Hindlimb muscle (tissue), 1 donor: ENCODE measurements around the gene TSEN34. TPM values are rescaled to one million over a fixed set of nuclear protein-coding genes. Genes with fewer than 3 reads are reported as not detected.
A peak's percentile ranks its signal among the peaks of the same experiment; 100 is the strongest.
"Not testable (repeated sequence)": the region's sequence is repeated elsewhere in the genome, so short reads cannot be mapped to it uniquely, and the experiment has no call there.

Experiments
- DNase-seq: peaks from one replicate; pipeline ENCODE4 v3.0.0-alpha.2; 2013
- polyA plus RNA-seq: library from polyadenylated mRNA; unstranded; fragments of 120-200 nt; gene quantifications from one replicate; pipeline ENCODE4 v1.2.1, GENCODE V29; 2013; ENCODE audit not compliant: insufficient read length

TSEN34 gene
- polyA plus RNA-seq, 1 donor: 35.0 TPM

GRCh38 chr19:54209811-54210494 lies 18.8 kb downstream of the TSEN34 start:
- DNase-seq: no peak

DNA sequence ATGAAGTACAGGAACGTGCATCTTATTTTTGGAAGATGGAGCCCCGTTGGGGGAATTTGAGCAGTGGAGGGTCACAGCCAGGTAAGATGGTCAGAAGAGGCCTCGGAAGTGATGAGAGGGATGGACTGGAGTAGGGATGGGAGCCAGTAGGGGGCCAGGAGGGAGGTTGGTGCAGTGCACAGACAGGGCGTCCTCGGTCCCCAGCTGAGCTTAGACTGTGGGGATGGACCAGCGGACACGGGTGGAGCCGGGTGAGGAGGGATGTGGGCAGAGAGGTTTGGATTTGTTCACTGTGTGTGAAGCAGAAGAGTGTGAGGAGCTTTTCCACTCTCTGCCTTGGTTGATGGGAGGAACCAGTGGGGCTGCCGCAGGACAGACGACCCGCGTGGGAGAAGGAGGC lies 20.1 kb downstream of the TSEN34 start:
- no peak for DNase-seq

DNA sequence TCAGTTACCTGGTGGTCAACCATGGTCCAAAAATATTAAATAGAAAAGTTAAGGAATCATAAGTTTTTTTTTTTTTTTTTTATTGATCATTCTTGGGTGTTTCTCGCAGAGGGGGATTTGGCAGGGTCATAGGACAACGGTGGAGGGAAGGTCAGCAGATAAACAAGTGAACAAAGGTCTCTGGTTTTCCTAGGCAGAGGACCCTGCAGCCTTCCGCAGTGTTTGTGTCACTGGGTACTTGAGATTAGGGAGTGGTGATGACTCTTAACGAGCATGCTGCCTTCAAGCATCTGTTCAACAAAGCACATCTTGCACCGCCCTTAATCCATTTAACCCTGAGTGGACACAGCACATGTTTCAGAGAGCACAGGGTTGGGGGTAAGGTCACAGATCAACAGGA lies 23.1 kb downstream of the TSEN34 start:
- DNase-seq: not testable (repeated sequence)

GRCh38 chr19:54214734-54215133 lies 23.6 kb downstream of the TSEN34 start:
- not testable (repeated sequence) for DNase-seq

- DNase-seq: no peak
Observed at GRCh38 chr19:54216869-54217268, 25.8 kb downstream of the TSEN34 start.

DNA sequence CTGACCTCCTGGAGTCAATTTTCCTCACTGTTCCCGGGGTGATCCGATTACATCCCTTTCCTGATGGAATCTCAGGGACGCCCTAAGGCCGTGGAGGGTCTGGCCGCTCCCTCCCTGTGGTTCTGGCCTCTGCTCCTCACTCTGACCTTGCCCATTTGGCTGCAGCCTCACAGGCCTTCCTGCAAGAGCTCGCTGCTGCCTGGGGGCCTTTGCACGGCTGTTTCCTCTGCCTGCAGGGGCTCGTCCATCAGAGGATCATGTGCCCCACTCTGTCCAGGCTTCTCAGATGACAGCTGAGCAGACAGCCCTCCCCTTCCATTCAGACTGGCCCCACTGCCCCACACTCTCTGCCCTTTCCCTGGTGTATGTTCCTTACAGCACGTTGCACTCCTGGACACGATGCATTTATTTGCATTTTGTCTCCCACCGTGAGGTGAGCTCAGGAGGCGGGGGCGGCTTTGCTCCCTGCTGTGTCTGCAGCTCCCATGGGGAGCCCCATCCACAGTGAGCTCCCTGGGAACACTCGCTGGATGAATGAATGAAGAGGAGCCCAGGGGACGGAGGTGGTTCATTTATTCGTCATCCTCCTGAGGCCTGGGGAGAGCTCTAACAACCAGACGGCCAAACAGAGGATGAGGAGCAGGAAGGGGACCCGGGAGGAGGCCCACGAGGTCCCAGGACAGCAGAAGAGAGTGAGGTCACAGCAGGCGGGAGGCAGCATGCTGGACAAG lies 26.6 kb downstream of the TSEN34 start:
- DNase-seq: not testable (repeated sequence)

DNA sequence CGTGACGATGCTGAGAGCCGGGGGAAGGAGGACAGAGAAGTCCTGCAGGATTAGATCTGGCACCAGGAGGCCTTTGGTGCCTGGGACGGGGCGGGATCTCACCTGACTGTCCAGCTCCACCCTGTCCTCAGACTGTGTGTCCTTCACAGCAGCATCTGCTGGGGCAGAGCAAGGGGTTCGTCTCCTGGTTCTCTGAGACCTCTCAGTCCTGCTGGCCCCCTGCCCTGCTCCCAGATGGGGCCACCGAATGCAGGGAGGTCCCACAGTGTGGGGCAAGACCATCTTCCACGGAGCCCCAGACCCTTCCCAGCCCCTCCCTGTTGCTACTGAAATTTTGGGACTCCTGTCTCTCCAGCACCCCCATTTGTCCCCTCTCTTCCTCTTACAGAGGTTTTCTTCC lies 27.2 kb downstream of the TSEN34 start:
- no peak for DNase-seq

GRCh38 chr19:54218960-54219661 lies 28.0 kb downstream of the TSEN34 start:
- DNase-seq: no peak

DNA sequence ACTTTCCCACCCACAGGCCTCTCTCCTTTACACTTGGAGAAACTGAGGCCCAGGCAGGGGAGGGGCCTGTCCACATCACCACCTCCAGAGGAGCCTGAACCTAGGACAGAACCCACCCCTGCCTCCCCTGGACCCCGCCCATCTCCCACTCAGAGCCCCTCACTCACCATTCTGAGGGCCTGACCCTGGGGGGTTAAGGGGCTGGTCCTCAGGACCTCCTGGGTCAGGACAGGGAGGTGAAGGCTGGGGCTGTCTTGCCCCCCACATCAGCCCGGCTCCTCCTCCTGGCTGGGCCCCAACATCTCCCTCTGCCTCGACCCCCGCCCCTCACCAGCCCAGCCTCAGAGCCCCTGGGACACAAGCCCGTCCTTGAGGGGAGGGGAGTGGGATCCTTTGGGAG lies 28.6 kb downstream of the TSEN34 start:
- not testable (repeated sequence) for DNase-seq

- not testable (repeated sequence) for DNase-seq
Observed at GRCh38 chr19:54221947-54222346, 30.8 kb downstream of the TSEN34 start.

GRCh38 chr19:54222474-54223276 lies 31.6 kb downstream of the TSEN34 start, which contains the start of gene LILRB3:
TSS of gene LILRB3 (minus strand) at chr19:54223007. CDS start at chr19:54222976, 31 bp downstream.
- DNase-seq: not testable (repeated sequence)

DNA sequence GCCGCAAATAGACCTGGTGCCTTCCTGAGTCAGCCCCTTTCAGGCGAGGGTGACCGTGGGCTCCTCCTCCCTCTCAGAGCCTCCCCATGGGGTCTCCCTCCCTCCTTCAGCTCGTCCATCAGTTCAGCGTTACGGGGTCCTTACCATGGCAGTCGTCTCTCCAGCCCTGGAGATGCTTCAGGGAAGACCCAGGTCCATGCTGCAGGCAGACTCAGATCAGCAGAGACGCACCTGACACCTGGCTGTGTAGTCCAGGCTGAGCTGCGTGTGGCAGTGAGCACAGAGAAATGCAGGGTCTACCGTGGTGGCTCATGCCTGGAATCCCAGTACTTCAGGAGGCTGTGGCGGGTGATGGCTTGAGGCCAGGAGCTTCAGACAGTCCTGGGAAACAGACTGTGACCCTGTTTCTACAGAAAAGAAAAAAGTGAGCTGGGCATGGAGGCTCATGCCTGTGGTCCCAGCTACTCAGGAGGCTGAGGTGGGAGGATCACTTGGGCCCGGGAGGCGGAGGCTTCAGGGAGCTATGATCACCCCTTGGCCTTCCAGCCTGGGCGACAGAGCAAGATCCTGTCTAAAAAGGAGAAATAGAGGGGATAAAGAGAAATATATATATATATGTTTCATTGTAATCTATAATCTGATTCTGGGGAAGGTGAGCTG lies 32.3 kb downstream of the TSEN34 start:
- not testable (repeated sequence) for DNase-seq

GRCh38 chr19:54223937-54224281 lies 32.8 kb downstream of the TSEN34 start:
- DNase-seq: not testable (repeated sequence)

DNA sequence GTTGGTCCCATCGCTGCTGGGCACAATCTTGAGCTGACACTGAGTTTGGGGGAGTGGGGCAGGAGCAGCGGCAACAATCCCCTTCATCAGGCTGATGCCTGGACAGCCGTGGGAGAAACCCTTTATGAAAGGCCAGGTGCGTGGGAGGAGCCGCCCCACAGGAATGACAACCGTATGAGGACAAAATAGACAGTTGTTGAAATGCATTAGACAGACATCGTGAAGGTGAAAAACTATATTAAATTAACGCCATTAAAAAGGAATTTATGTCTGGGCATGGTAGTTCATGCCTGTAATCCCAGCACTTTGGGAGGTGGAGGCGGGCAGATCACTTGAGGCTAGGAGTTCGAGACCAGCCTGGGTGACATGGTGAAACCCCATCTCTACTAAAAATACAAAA lies 33.5 kb downstream of the TSEN34 start:
- not testable (repeated sequence) for DNase-seq

DNA sequence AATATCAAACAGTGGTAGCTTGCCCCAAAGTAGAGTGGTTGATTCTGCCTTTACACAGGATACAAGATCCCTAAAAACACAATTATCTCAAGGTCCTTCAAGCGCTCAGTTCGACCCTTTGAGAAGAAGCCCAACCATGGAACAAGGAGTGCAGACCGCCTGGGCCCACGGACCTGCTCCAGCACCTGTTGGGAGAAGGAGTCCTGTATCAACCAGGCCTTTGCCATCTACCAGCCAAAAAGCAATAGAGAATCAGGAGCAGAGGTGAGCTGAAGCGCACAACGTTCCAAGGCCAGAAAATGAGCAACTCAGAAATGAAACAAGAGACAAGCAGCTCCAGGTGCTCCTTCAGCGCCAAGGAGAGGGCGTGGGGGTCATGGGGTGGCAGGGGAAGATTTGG lies 38.0 kb downstream of the TSEN34 start:
- DNase-seq: no peak

GRCh38 chr19:54230031-54230430 lies 38.9 kb downstream of the TSEN34 start:
- DNase-seq: no peak

GRCh38 chr19:54231077-54231931 lies 40.2 kb downstream of the TSEN34 start:
- peak; percentile 74 for DNase-seq

GRCh38 chr19:54233941-54234340 lies 42.8 kb downstream of the TSEN34 start:
- no peak for DNase-seq

GRCh38 chr19:54239491-54240371 lies 48.6 kb downstream of the TSEN34 start:
- DNase-seq: not testable (repeated sequence)
